Left lung (tissue), 10 donors: ENCODE measurements around the gene MERTK. TPM values are rescaled to one million over a fixed set of nuclear protein-coding genes. Genes with fewer than 3 reads are reported as not detected.
A peak's percentile ranks its signal among the peaks of the same experiment; 100 is the strongest.

Experiments
- ATAC-seq: fragments of 200-7000 bp; cut with Tn5 transposase; one replicate; pipeline ENCODE4 v1.9.1; 2020; ENCODE audit warnings: moderate library complexity
- DNase-seq, 4 donors: peaks; one replicate each; pipeline ENCODE4 v3.0.0-alpha.2; 2013 to 2020
- H3K27ac ChIP-seq, 2 donors: fragments of 200-600 bp; sonication (generic) in 1 of 2; one replicate each; pipeline versions ENCODE4 v1.5.0 to v1.8.0; 2020 to 2021
- H3K27me3 ChIP-seq, 2 donors: fragments of 200-600 bp; sonication (generic) in 1 of 2; one replicate each; pipeline versions ENCODE4 v1.5.0 to v1.8.0; 2020 to 2021
- H3K36me3 ChIP-seq, 2 donors: fragments of 200-600 bp; sonication (generic) in 1 of 2; one replicate each; pipeline versions ENCODE4 v1.5.0 to v1.8.0; 2020 to 2021
- H3K4me1 ChIP-seq, 2 donors: fragments of 200-600 bp; one replicate each; pipeline ENCODE4 v1.8.0; 2021
- H3K4me3 ChIP-seq, 2 donors: fragments of 200-600 bp; sonication (generic) in 1 of 2; one replicate each; pipeline versions ENCODE4 v1.5.0 to v1.8.0; 2020 to 2021; ENCODE audit warnings: mild to moderate bottlenecking in 1 of 2
- H3K9me3 ChIP-seq, 2 donors: fragments of 200-600 bp; sonication (generic) in 1 of 2; one replicate each; pipeline versions ENCODE4 v1.5.0 to v1.8.0; 2020 to 2021
- intact Hi-C, 2 donors: fragments of 100-400 bp; cut with DNase I; formaldehyde crosslinking; loops; one replicate each; pipeline versions ENCODE4 v1.11.2 to v1.14.2; 2022
- polyA plus RNA-seq, 6 donors: library from polyadenylated mRNA; unstranded; fragments of 120-200 nt; gene quantifications; one replicate each; pipeline ENCODE4 v1.2.1, GENCODE V29; 2013; ENCODE audit not compliant: insufficient read length in 6 of 6
- total RNA-seq, 2 donors: library from RNA; stranded (reverse); fragmentation: NEBNext Ultra II Directional; extraction: Animal tissue kit (Norgen Biotek cat#: 25700); gene quantifications; one replicate each; pipeline ENCODE4 v1.2.1, GENCODE V29; 2021
- TF ChIP-seq, protein P1 (sequence below), 2 donors: fragments of 200-600 bp; sonication (generic) in 1 of 2; IDR thresholded peaks; one replicate each; pipeline versions ENCODE4 v1.5.0 to v1.8.0; 2021; ENCODE audit warnings: antibody characterized with exemption in 2 of 2
- donor health status: DM: no; HTN: yes; CAD: no.
- donor health status: DM: no; HTN: no; CAD: no.

Gene MERTK
- total and polyA plus RNA-seq, 8 donors, result 15.3 to 42.8 (median 19.8) TPM

DNA sequence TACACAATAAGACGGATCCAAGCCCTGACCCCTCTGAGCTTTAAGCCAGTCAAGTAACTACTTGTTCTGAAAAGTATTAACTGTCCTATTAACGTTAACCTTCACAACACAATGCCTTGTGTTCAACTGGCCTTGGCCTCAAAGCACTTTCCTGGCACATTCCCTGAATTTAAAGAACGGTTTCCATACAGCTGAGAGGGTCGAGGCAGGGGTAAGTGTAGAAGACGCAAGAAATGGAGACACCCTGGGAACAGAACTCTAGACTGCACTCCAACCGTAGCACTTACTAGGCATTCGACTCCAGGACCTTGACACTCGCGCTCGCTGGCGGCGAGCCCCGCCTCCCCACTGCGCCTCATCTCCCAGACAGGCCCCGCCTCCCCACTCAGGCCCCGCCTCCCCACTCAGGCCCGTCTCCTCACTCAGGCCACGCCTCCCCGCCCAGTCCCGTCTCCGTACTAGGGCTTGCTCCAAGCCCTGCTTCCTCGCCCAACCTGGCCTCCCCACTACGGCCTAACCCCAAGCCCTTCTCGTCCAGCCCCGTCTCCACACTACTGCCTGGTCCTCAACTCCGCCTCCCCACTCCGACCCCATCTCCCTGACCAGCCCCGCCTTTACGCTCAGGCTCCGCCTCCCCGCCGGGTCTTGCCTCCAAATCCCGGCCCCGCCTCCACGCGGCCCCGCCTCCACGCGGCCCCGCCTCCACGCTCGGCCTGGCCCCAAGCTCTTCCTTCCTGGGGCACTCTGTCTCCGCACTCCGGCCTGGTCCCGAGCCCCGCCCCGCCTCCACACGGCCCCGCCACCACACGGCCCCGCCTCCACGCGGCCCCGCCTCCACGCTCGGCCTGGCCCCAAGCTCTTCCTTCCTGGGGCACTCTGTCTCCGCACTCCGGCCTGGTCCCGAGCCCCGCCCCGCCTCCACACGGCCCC, 155.8 kb downstream of the MERTK start:
- peak overlapping the region; percentile 84 to 87 for H3K27ac ChIP-seq
- no peaks in the 10 kb centered on the region for H3K27me3 ChIP-seq
- intact Hi-C loops, result no loop called here
- peak overlapping the region; percentile 24 to 97 for H3K4me3 ChIP-seq
- peak; percentile 94 to 99 (median 98) for DNase-seq
- TF ChIP-seq, protein P1, sequence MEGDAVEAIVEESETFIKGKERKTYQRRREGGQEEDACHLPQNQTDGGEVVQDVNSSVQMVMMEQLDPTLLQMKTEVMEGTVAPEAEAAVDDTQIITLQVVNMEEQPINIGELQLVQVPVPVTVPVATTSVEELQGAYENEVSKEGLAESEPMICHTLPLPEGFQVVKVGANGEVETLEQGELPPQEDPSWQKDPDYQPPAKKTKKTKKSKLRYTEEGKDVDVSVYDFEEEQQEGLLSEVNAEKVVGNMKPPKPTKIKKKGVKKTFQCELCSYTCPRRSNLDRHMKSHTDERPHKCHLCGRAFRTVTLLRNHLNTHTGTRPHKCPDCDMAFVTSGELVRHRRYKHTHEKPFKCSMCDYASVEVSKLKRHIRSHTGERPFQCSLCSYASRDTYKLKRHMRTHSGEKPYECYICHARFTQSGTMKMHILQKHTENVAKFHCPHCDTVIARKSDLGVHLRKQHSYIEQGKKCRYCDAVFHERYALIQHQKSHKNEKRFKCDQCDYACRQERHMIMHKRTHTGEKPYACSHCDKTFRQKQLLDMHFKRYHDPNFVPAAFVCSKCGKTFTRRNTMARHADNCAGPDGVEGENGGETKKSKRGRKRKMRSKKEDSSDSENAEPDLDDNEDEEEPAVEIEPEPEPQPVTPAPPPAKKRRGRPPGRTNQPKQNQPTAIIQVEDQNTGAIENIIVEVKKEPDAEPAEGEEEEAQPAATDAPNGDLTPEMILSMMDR (IDR thresholded peaks at IDR 0.05), result no peak
- peak; percentile 75 for ATAC-seq
- no peaks in the 10 kb centered on the region for H3K9me3 ChIP-seq
- H3K4me1 ChIP-seq, result peaks cover 8 to 43% of the 10 kb centered on the region in 2 donors
- H3K36me3 ChIP-seq, result no peaks in the 10 kb centered on the region

GRCh38 chr2:112054847-112055729, 156.7 kb downstream of the MERTK start, which contains the start of gene TMEM87B:
Gene TMEM87B, plus strand, starts transcription at chr2:112055269. Its CDS starts 323 bp downstream, at chr2:112055592.
- H3K9me3 ChIP-seq, result no peaks in the 10 kb centered on the region
- TF ChIP-seq, protein P1 (IDR thresholded peaks at IDR 0.05), result no peak
- H3K36me3 ChIP-seq, result peaks cover 0 to 6% of the 10 kb centered on the region in 2 donors
- no peaks in the 10 kb centered on the region for H3K27me3 ChIP-seq
- DNase-seq, result peak; percentile 97 to 100 (median 100)
- peak; percentile 79 for ATAC-seq
- intact Hi-C loops, result no loop called here
- H3K27ac ChIP-seq, result peak within 1 kb of the TSS; percentile 99
- peaks cover 8 to 43% of the 10 kb centered on the region in 2 donors for H3K4me1 ChIP-seq
- peak within 1 kb of the TSS; percentile 96 to 97 for H3K4me3 ChIP-seq

DNA sequence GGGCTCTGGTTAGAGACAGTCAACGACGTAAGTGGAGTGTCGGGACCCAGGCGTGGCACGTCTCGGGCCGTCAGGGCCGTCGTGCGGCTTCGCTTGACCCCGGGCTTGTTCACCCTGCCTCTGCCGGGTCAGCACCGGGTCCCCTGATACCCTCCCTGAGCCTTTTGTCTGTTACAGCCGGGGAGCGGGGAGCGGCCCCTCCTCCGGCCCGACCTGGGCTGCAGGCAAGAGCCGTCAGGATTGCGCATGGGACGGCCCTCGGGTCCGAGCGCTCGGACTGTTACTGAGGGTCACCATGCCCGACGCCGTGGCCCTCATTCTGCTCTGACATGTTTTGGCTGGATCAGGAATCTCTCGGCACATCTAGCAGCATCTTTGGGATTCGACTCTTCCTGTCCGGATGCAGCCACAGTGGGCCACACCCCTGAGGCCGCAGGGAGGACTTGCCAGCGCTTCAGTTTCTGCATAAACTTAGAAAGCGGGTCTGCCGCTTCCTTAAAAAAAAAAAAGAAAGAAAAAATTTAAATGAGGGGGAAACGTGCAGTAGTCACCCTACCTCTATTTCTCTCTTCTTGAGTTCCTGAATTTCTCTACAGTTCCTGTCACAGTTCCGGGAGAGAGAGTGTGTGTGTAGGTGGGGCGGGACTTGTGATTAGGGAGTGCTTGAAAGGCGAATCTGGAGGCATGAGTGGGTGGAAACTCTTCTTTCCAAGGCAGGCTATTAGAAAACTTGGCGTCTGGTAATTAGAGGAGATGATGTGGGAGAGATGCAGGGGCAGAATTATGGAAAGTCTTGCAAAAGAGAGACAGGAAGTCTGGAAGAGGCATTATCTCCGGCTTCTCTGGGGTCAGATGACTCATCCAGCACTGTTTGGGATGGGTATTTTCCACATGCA, 157.6 kb downstream of the MERTK start:
- H3K36me3 ChIP-seq, result peaks cover 0 to 15% of the 10 kb centered on the region in 2 donors
- intact Hi-C loops, result no loop called here

GRCh38 chr2:112056626-112056987, 158.2 kb downstream of the MERTK start:
- Histone ChIP-seq H3K4me1 (peaks cover 8 to 43% of the 10 kb centered on the region in 2 donors), H3K9me3 (no peaks in the 10 kb centered on the region), H3K4me3 (peak overlapping the region; percentile 96 to 97), H3K36me3 (peaks cover 0 to 21% of the 10 kb centered on the region in 2 donors), H3K27me3 (no peaks in the 10 kb centered on the region), H3K27ac (peak overlapping the region; percentile 99)
- TF ChIP-seq, protein P1 (IDR thresholded peaks at IDR 0.05), result no peak
- intact Hi-C loops, result no loop called here
- no peak for ATAC-seq
- DNase-seq, result no peak

More for the DNA sequence above, 157.6 kb downstream of the MERTK start:
- TF ChIP-seq, protein P1 (IDR thresholded peaks at IDR 0.05), result no peak
- peaks cover 8 to 43% of the 10 kb centered on the region in 2 donors for H3K4me1 ChIP-seq
- no peaks in the 10 kb centered on the region for H3K27me3 ChIP-seq
- no peaks in the 10 kb centered on the region for H3K9me3 ChIP-seq
- ATAC-seq (peak; percentile 31), DNase-seq (peak in 3 of 4 donors; percentile 76 to 89 (median 79))
- H3K4me3 ChIP-seq, result peak overlapping the region; percentile 96 to 97
- H3K27ac ChIP-seq, result peak overlapping the region; percentile 99
